Stimulated activated CD8-positive, alpha-beta memory T cell treated with anti-CD3 and anti-CD28 coated beads, Interleukin-12 subunit alpha, Interleukin-12 subunit beta, amount 100 ng/mL, for 4 hours (primary cell): Measurements from ENCODE around the gene KCNJ6.

Experiments used
- DNase-seq: peaks from one replicate; pipeline ENCODE4 v3.0.0-alpha.2; 2020; ENCODE audit warnings: low read depth

KCNJ6 gene

DNA sequence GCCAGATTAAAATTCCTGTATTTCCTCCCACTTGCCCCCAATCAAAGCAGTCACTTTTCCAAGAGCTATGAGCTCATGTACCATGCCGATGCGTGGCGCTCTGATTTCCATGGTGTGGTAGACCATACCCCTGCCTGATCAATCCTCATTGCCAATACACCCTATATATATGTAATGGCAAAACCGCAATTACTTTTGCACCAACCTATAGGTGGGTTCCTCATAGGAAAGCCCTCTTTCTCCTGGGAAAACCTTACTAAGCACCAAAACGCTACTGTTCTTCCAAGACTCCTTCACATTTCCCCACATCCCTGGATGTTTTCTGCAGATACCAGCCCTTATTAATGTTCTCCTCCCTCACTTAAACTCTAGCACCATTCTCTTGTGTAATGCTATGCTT, 11.0 kb downstream of the KCNJ6 start:
- DNase-seq, result no peak

GRCh38 chr21:37904856-37905255, 11.4 kb downstream of the KCNJ6 start:
- no peak for DNase-seq

GRCh38 chr21:37903396-37903795, 12.9 kb downstream of the KCNJ6 start:
- no peak for DNase-seq

DNA sequence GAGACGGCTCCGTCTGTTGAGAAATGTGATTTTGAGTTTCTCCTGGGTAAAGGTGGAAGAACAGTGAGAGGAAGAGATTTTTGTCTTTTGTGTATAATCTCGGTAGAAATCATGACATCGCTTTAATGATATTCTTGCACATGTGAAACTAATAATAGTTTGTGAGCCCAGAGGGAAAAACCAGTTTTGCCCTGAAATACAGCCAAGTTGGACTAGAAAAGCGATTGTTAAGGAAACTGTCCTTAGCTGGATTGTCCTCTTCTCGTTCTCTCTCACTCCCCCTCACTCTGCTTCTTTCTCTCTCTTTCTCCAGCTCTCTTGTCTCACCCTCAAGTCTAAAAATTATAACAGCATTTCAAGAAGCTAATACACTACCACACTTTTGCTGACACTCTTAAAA, 17.1 kb downstream of the KCNJ6 start:
- DNase-seq, result no peak

DNA sequence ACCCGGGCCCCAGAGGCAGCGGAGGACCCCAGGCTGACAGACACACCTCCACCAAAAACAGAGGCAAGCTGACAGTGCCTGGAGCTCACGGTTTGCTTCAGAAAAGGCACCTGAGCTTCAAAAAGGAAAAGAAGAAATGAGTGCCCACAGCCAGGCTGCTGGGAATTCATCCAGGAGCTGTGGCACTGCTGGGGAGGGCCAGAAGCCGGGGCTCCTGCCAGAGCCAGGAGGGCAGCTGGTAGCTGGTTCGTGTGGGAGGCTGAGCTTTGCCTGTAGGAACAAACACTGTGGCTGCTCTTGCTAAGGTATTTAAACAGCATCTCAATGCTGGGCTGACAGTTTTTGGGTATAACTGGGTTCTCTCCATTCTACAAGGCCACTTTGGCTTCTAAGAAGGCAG, 19.5 kb downstream of the KCNJ6 start:
- DNase-seq, result no peak

GRCh38 chr21:37891972-37892371, 24.3 kb downstream of the KCNJ6 start:
- DNase-seq, result no peak

- DNase-seq, result no peak
Observed at GRCh38 chr21:37888659-37889058, 27.6 kb downstream of the KCNJ6 start.

GRCh38 chr21:37886726-37887299, 29.4 kb downstream of the KCNJ6 start:
- no peak for DNase-seq

GRCh38 chr21:37886120-37886519, 30.1 kb downstream of the KCNJ6 start:
- no peak for DNase-seq

- DNase-seq, result no peak
Observed at GRCh38 chr21:37878946-37879660, 37.2 kb downstream of the KCNJ6 start.

DNA sequence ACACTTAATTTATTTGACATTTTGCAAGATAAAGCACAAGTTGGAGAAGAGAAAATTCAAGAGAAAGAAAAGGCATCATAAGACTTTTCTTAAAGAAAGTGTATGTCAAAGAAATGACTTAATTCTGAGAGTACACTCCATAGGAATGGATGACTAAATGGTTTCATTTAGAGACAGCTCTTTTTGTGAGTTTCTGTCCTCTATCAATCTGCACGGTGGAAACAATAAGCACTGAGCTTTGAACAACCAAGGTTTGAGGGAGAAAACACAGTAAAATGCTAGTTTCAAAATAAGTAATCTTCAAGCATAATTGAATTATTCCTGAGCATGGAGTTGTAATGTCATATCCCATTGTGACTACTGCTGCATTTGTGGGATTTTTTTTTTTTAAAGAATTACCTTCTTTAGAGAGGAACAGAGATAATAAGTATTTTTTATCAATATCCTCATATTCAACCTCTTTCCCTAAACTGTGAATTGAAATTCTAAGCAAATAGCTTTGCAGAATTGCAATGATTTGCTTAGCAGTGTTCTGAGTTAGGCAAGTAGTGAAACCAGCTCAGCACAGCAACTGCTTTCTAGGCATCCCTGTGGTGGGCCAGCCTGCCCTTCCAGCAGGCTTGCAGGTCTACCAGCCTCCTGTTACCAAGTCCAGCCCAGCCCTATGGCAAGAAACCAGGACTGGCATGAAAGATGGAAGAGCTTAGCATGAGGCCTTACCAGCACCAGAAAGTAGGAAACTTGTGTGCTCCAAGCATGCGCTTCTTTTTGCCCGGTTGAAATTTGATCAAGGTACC, 38.2 kb downstream of the KCNJ6 start:
- no peak for DNase-seq

DNA sequence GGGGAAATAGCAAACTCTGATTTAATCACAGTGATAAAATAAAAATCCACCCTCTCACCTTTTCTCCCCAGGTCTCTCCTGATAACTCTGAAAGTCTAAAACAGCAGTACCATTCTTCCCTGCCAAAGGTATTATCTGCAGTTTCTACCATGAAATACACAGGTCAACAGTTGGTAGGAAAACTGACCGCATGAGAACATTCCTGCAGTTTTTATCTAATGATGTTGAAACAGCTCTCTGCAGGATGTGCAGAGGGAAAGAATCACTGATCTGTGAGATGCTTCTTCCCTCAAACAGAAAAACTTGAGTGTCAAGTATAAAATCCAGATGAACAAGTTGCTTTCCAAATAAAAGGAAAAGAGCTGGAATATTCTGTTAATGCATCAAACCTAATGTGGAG, 39.1 kb downstream of the KCNJ6 start:
- no peak for DNase-seq

- DNase-seq, result no peak
Observed at GRCh38 chr21:37876561-37876960, 39.7 kb downstream of the KCNJ6 start.

- no peak for DNase-seq
Observed at GRCh38 chr21:37874904-37875780, 41.1 kb downstream of the KCNJ6 start.

- no peak for DNase-seq
Observed at GRCh38 chr21:37874481-37874880, 41.8 kb downstream of the KCNJ6 start.

DNA sequence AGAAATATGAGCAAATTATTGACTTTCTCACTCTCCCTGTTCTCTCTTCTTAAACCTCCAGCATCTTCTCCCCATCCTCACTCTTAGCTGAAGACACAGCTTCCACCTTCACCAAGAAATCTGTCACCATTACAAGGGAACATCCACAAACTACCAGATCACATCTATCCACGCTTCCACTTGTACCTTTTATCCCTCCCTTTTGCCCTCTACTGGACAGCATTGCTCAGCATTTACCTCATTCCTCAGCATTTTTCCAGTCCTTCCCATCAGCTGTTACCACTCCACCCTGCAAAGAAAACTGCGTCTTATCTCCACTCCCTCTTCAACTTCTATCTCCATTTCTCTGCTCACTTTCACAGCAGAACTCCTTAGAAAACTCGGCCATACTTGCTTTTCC, 42.6 kb downstream of the KCNJ6 start:
- no peak for DNase-seq

GRCh38 chr21:37871121-37871862, 45.0 kb downstream of the KCNJ6 start:
- no peak for DNase-seq

- DNase-seq, result no peak
Observed at GRCh38 chr21:37870221-37870620, 46.0 kb downstream of the KCNJ6 start.

DNA sequence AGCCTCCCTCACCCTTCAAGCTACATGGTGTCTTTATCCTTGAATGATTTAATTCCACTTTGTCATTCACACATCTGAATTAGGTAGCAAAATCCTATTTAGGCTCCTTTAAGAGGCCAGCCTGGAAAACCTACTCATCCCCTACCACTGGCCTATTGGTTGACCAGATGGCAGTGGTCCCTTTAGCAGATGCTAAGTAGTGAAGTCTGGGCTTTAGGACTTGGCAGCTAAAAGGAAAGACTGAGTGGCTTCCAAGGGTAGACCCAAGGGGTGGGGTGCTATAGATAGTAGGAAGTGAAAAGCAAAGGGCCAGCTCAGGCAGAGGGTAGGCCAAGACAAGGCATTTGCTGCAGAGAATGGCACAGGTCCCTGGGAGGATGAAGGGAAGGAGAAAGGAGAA, 46.6 kb downstream of the KCNJ6 start:
- DNase-seq, result no peak

GRCh38 chr21:37868446-37869295, 47.6 kb downstream of the KCNJ6 start:
- no peak for DNase-seq

DNA sequence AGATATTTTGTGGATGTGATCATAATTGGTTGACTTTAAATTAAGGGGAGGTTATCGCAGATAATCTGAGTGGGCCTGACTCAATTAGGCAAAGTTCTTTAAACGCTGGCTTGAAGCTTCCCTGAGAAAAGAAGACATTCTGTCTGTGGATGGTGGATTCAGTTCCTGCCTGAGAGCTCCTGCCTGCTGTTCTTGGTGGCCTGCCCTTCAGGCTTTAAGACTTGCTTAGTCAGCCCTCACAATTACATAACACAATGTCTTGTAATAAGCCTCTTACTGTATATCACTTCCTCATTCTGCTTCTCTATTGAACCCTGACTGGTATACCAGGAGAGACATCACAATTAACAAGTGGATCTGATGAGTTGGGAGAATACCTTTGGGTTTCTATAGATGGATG, 50.2 kb downstream of the KCNJ6 start:
- DNase-seq, result no peak
